Aorta (tissue), 5 donors: ENCODE data around the gene ARHGEF33. TPM values are rescaled to one million over a fixed set of nuclear protein-coding genes. Genes with fewer than 3 reads are reported as not detected.

ENCODE experiments used
- ATAC-seq: fragments of 200-7000 bp; cut with Tn5 transposase; one replicate; pipeline ENCODE4 v1.9.1; 2022; ENCODE audit warnings: moderate library complexity; ENCODE audit not compliant: low FRiP score
- DNase-seq, 2 donors: peaks; one replicate each; pipeline ENCODE4 v3.0.0-alpha.2; 2020
- H3K27ac ChIP-seq, 2 donors: one replicate each; pipeline ENCODE4 v1.5.1; 2013; ENCODE audit warnings: low read length in 2 of 2, mild to moderate bottlenecking in 2 of 2, moderate library complexity in 2 of 2, control low read depth in 1 of 2, inconsistent platforms in 1 of 2, low read depth in 1 of 2
- H3K27me3 ChIP-seq, 2 donors: one replicate each; pipeline ENCODE4 v1.6.1; 2013; ENCODE audit warnings: control low read depth in 1 of 2, low read length in 1 of 2, mild to moderate bottlenecking in 1 of 2, moderate library complexity in 1 of 2; ENCODE audit not compliant: insufficient read depth in 2 of 2, control insufficient read depth in 1 of 2
- H3K36me3 ChIP-seq, 2 donors: one replicate each; pipeline ENCODE4 v1.6.1; 2013; ENCODE audit warnings: control low read depth in 1 of 2, low read length in 1 of 2, mild to moderate bottlenecking in 1 of 2; ENCODE audit not compliant: insufficient read depth in 2 of 2, control insufficient read depth in 1 of 2
- H3K4me1 ChIP-seq, 2 donors: one replicate each; pipeline ENCODE4 v1.6.1; 2013; ENCODE audit warnings: low read length in 2 of 2, control low read depth in 1 of 2, mild to moderate bottlenecking in 1 of 2, moderate library complexity in 1 of 2; ENCODE audit not compliant: insufficient read depth in 2 of 2, control insufficient read depth in 1 of 2
- H3K4me3 ChIP-seq, 2 donors: one replicate each; pipeline ENCODE4 v1.5.1; 2013; ENCODE audit warnings: low read length in 2 of 2, control low read depth in 1 of 2, mild to moderate bottlenecking in 1 of 2
- H3K9me3 ChIP-seq: one replicate; pipeline ENCODE4 v1.6.1; 2013; ENCODE audit warnings: mild to moderate bottlenecking, low read length; ENCODE audit not compliant: control insufficient read depth
- WGBS, 2 donors: extraction: QIAGEN DNeasy Blood & Tissue Kit; methylation state at CpG; one replicate each; pipeline ENCODE4 v1.1.7; 2013; 5-methylcytosine and 5-hydroxymethylcytosine counted together
- intact Hi-C, 2 donors: fragments of 100-400 bp; cut with DNase I; formaldehyde crosslinking; loops; one replicate each; pipeline versions ENCODE4 v1.14.2 to v1.15.0; 2022
- polyA plus RNA-seq, 2 donors: library from polyadenylated mRNA; stranded (reverse); fragments of 200-250 nt; gene quantifications; one replicate each; pipeline ENCODE4 v1.2.3, GENCODE V29; 2013
- total RNA-seq, 2 donors: library from RNA; stranded (reverse); fragmentation: NEBNext Ultra II Directional; extraction: Animal tissue kit (Norgen Biotek cat#: 25700); gene quantifications; one replicate each; pipeline ENCODE4 v1.2.1, GENCODE V29; 2021
- donor health status: healthy with polysubstance abuse.
- donor health status: Bipolar disorder and iron deficiency.
- donor health status: DM: no; HTN: no; CAD: no.
- donor health status: DM: no; HTN: no; CAD: no.
- donor health status: DM: yes; HTN: yes; CAD: no.

Gene ARHGEF33
- total and polyA plus RNA-seq, 4 donors = 0.42 to 3.7 (median 1.7) TPM; not detected in 1

GRCh38 chr2:38945372-38945771, 55.7 kb downstream of the ARHGEF33 start:
- DNase-seq = no peak
- peaks cover 0 to 2% of the 10 kb centered on the region in 2 donors for H3K36me3 ChIP-seq
- WGBS, 2 donors = 94 to 96% methylated on average over 4 of the region's 4 CpGs
- no peak for ATAC-seq
- no peaks in the 10 kb centered on the region for H3K9me3 ChIP-seq
- no peak overlapping the region for H3K4me3 ChIP-seq
- no peak overlapping the region for H3K27ac ChIP-seq
- H3K27me3 ChIP-seq = no peaks in the 10 kb centered on the region
- intact Hi-C loops = loop anchor here (5.0 to 10.0 kb wide), 3 partner anchors 92 to 279 kb away; no protein-coding TSS in a partner anchor
- no peaks in the 10 kb centered on the region for H3K4me1 ChIP-seq

- H3K4me1 ChIP-seq = no peaks in the 10 kb centered on the region
- no peak overlapping the region for H3K27ac ChIP-seq
- H3K27me3 ChIP-seq = no peaks in the 10 kb centered on the region
- ATAC-seq = peak; percentile 11
- H3K36me3 ChIP-seq = peaks cover 0 to 2% of the 10 kb centered on the region in 2 donors
- intact Hi-C loops = loop anchor here (5.0 to 10.0 kb wide), 3 partner anchors 91 to 279 kb away; no protein-coding TSS in a partner anchor
- WGBS, 2 donors = 88 to 91% methylated on average over 5 of the region's 5 CpGs
- DNase-seq = no peak
- no peak overlapping the region for H3K4me3 ChIP-seq
- H3K9me3 ChIP-seq = no peaks in the 10 kb centered on the region
Measured at GRCh38 chr2:38945911-38946310, 56.2 kb downstream of the ARHGEF33 start.

GRCh38 chr2:38947241-38948239, 57.9 kb downstream of the ARHGEF33 start:
- DNase-seq (peak; percentile 82 to 84), ATAC-seq (peak; percentile 66)
- no peaks in the 10 kb centered on the region for H3K27me3 ChIP-seq
- H3K9me3 ChIP-seq = no peaks in the 10 kb centered on the region
- no peaks in the 10 kb centered on the region for H3K4me1 ChIP-seq
- no peak overlapping the region for H3K4me3 ChIP-seq
- intact Hi-C loops = loop anchor here (2.0 to 10.0 kb wide), 4 partner anchors 90 to 283 kb away; no protein-coding TSS in a partner anchor
- H3K27ac ChIP-seq = no peak overlapping the region
- peaks cover 0 to 2% of the 10 kb centered on the region in 2 donors for H3K36me3 ChIP-seq
- 46 to 47% methylated on average over 11 of the region's 11 CpGs for WGBS, 2 donors

DNA sequence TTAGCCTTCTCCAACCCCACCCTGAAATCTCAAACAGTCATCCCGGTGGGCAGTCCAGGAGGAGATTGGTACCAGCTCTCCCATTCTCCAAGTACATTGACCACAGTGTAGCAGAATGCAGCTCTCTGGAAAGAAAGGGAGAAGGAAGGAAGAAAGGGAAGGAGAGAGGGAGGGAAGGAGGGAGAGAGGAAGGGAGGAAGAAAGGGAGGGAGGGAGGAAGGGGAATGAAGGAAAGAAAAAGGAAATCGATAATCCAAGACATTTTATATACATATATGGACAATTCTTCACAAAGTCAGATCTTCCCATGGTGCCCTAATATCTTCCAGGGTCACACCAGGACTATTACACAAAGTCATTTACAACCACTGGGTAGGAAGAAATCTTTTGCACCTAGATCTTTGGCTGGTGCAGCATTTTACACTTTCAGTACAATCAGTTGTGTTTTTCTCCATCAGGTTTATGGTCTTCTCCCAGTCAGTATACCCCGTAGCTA, 58.8 kb downstream of the ARHGEF33 start:
- Histone ChIP-seq H3K27me3 (no peaks in the 10 kb centered on the region), H3K27ac (no peak overlapping the region), H3K9me3 (no peaks in the 10 kb centered on the region), H3K4me1 (no peaks in the 10 kb centered on the region), H3K36me3 (peaks cover 0 to 2% of the 10 kb centered on the region in 2 donors), H3K4me3 (no peak overlapping the region)
- DNase-seq (no peak), ATAC-seq (no peak)
- intact Hi-C loops = loop anchor here (2.0 to 10.0 kb wide), 4 partner anchors 89 to 282 kb away; no protein-coding TSS in a partner anchor
- 77 to 93% methylated on average over 3 of the region's 3 CpGs for WGBS, 2 donors

GRCh38 chr2:38948995-38949394, 59.3 kb downstream of the ARHGEF33 start:
- intact Hi-C loops = loop anchor here (2.0 to 10.0 kb wide), 4 partner anchors 88 to 282 kb away; no protein-coding TSS in a partner anchor
- WGBS, 2 donors = 83 to 87% methylated on average over 4 of the region's 4 CpGs
- Histone ChIP-seq H3K4me1 (no peaks in the 10 kb centered on the region), H3K4me3 (no peak overlapping the region), H3K27me3 (no peaks in the 10 kb centered on the region), H3K36me3 (peaks cover 0 to 2% of the 10 kb centered on the region in 2 donors), H3K27ac (no peak overlapping the region), H3K9me3 (no peaks in the 10 kb centered on the region)
- ATAC-seq (no peak), DNase-seq (no peak)

DNA sequence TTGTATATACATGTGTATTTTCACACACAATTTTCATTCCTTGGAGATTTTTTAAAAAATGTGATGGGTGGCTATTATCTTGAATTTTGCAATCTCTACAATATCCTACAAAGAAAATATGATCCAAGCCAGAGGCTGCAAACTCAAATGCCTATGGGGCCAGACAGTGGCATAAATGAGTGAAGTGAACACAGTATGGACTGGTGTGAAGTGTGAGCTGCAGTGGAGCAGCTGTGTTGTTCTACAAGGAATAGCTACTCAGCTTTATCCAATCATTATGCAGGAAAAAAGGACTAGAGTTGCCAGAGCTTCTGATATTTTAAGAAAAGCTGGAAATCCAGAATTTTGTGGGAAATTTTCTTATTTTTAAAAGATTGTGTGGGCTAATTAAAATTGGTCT, 62.1 kb downstream of the ARHGEF33 start:
- no peaks in the 10 kb centered on the region for H3K4me1 ChIP-seq
- intact Hi-C loops = no loop called here
- H3K4me3 ChIP-seq = no peak overlapping the region

DNA sequence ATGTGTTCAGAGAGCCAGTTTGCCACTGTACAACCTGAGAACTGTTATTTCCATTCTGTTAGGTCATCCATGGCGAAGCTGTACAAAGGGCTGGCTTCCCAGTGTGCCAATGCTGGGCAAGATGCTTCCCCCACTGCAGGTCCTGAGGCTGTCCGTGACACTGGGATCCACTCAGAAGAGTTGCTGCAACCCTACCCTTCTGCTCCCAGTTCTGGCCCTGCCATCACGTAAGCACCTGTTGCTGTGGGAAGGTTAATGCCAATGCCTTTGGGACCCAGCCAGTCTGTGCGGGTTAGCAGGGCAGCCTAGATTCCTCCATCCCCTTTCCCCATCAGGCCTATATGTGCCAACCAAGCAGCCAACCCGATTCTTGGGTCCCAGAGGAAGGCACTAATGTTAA, 68.3 kb downstream of the ARHGEF33 start:
- Histone ChIP-seq H3K27ac (no peak overlapping the region), H3K27me3 (no peaks in the 10 kb centered on the region), H3K36me3 (no peaks in the 10 kb centered on the region), H3K4me1 (no peaks in the 10 kb centered on the region), H3K4me3 (no peak overlapping the region), H3K9me3 (no peaks in the 10 kb centered on the region)
- ATAC-seq (no peak), DNase-seq (no peak)
- 95 to 97% methylated on average over 5 of the region's 5 CpGs for WGBS, 2 donors
- intact Hi-C loops = no loop called here

More for the DNA sequence above, 62.1 kb downstream of the ARHGEF33 start:
- H3K27ac ChIP-seq = no peak overlapping the region
- no peak for ATAC-seq
- no peaks in the 10 kb centered on the region for H3K27me3 ChIP-seq
- no peaks in the 10 kb centered on the region for H3K36me3 ChIP-seq
- H3K9me3 ChIP-seq = no peaks in the 10 kb centered on the region
- DNase-seq = no peak

DNA sequence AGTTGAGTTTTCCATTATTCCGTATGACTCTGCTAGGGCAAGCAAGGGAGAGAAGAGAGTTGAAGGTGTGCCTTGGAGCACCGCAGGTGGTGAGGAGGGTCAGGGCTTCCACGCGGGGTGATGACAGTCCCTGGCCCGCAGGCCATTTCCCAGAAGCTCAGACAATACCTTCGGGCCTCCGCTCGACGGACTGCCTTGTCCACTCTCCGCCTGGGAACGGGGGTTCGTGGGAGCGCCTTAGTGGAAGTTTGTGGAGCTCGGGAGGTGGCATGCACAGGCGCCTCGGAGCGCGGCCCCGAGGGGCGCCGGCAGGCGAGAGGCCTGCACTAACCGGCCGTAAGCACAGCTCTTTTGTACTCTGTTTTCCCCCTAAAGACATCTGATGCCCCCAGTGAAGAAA, 69.8 kb downstream of the ARHGEF33 start:
- no peaks in the 10 kb centered on the region for H3K27me3 ChIP-seq
- H3K9me3 ChIP-seq = no peaks in the 10 kb centered on the region
- H3K27ac ChIP-seq = no peak overlapping the region
- H3K4me1 ChIP-seq = no peaks in the 10 kb centered on the region
- ATAC-seq (peak; percentile 5), DNase-seq (peak in 1 of 2 donors; percentile 46)
- WGBS, 2 donors = 76% methylated on average over 24 of the region's 24 CpGs
- H3K4me3 ChIP-seq = no peak overlapping the region
- no peaks in the 10 kb centered on the region for H3K36me3 ChIP-seq
- intact Hi-C loops = no loop called here
